HEK293 (cell line): ENCODE data around the gene TES.

Experiments used
- CTCF ChIA-PET: fragments of 350-600 bp; formaldehyde crosslinking; extraction: SDS; loops from one replicate; lab custom pipeline; 2021; ENCODE audit warnings: antibody characterized with exemption; lab: Yijun Ruan, JAX
- POLR2A ChIA-PET: fragments of 300-600 bp; formaldehyde crosslinking; extraction: SDS; loops from one replicate; lab custom pipeline; 2020; ENCODE audit warnings: antibody characterized with exemption, inconsistent platforms; lab: Yijun Ruan, JAX
- H3K27ac ChIP-seq: fragments of 200-500 bp; sonication (Bioruptor generic); 2 replicates; pipeline ENCODE4 v1.5.1; 2014; ENCODE audit warnings: low read depth, low read length, control low read depth, inconsistent platforms; ENCODE audit errors: extremely low read depth
- H3K36me3 ChIP-seq, 2 experiments: fragments of 200-500 bp in 1 of 2; sonication (Bioruptor generic) in 1 of 2; 1 replicate in 1 of 2; 2 replicates in 1 of 2; pipeline ENCODE4 v1.5.1; 2014 to 2017; ENCODE audit warnings: inconsistent platforms in 2 of 2, low read length in 2 of 2; ENCODE audit not compliant: control insufficient read depth in 2 of 2, insufficient read depth in 1 of 2
- H3K4me1 ChIP-seq: fragments of 200-500 bp; sonication (Bioruptor generic); 2 replicates; pipeline ENCODE4 v1.5.1; 2014; ENCODE audit warnings: mild to moderate bottlenecking, low read length, inconsistent platforms; ENCODE audit not compliant: control insufficient read depth, insufficient read depth
- H3K4me3 ChIP-seq: 2 replicates; pipeline ENCODE4 v1.5.1; 2011; ENCODE audit warnings: low read depth, mild to moderate bottlenecking, control low read depth, low read length, moderate library complexity
- H3K9me3 ChIP-seq: fragments of 200-500 bp; sonication (Bioruptor generic); 2 replicates; pipeline ENCODE4 v1.5.1; 2014; ENCODE audit warnings: low read depth, low read length, inconsistent platforms; ENCODE audit not compliant: control insufficient read depth, insufficient read depth
- BCL6B ChIP-seq: fragments of 450-650 bp; formaldehyde crosslinking; IDR thresholded peaks from 2 replicates; pipeline ENCODE4 v1.5.1; 2017; ENCODE audit warnings: missing biosample characterization, missing genetic modification characterization
- PRDM6 ChIP-seq: fragments of 450-650 bp; formaldehyde crosslinking; IDR thresholded peaks from 2 replicates; pipeline ENCODE4 v1.5.1; 2017; ENCODE audit warnings: missing biosample characterization, missing genetic modification characterization
- TSHZ1 ChIP-seq: fragments of 450-650 bp; formaldehyde crosslinking; IDR thresholded peaks from 2 replicates; pipeline ENCODE4 v1.5.1; 2016; ENCODE audit warnings: missing biosample characterization, missing genetic modification characterization, borderline replicate concordance
- ZBTB48 ChIP-seq: fragments of 450-650 bp; formaldehyde crosslinking; IDR thresholded peaks from 2 replicates; pipeline ENCODE4 v1.5.1; 2016; ENCODE audit warnings: missing biosample characterization, missing genetic modification characterization
- ZFP3 ChIP-seq: fragments of 450-650 bp; formaldehyde crosslinking; IDR thresholded peaks from 2 replicates; pipeline ENCODE4 v1.5.1; 2016; ENCODE audit warnings: low read depth, missing biosample characterization, missing genetic modification characterization
- ZNF140 ChIP-seq: fragments of 450-650 bp; formaldehyde crosslinking; IDR thresholded peaks from 2 replicates; pipeline ENCODE4 v1.5.1; 2016; ENCODE audit warnings: missing biosample characterization, missing genetic modification characterization
- ZNF146 ChIP-seq: fragments of 450-650 bp; formaldehyde crosslinking; IDR thresholded peaks from 2 replicates; pipeline ENCODE4 v1.5.1; 2016; ENCODE audit warnings: missing biosample characterization, missing genetic modification characterization
- ZNF2 ChIP-seq: fragments of 450-650 bp; formaldehyde crosslinking; IDR thresholded peaks from 2 replicates; pipeline ENCODE4 v1.5.1; 2016; ENCODE audit warnings: missing biosample characterization, missing genetic modification characterization
- ZNF202 ChIP-seq: fragments of 450-650 bp; formaldehyde crosslinking; IDR thresholded peaks from 2 replicates; pipeline ENCODE4 v1.5.1; 2016; ENCODE audit warnings: missing biosample characterization, missing genetic modification characterization, borderline replicate concordance
- ZNF302 ChIP-seq: fragments of 450-650 bp; formaldehyde crosslinking; IDR thresholded peaks from 2 replicates; pipeline ENCODE4 v1.5.1; 2016; ENCODE audit warnings: missing biosample characterization, missing genetic modification characterization, low read depth
- ZNF433 ChIP-seq: fragments of 450-650 bp; formaldehyde crosslinking; IDR thresholded peaks from 2 replicates; pipeline ENCODE4 v1.5.1; 2016; ENCODE audit warnings: missing biosample characterization, missing genetic modification characterization, low read depth
- ZNF580 ChIP-seq: fragments of 450-650 bp; formaldehyde crosslinking; IDR thresholded peaks from 2 replicates; pipeline ENCODE4 v1.5.1; 2016; ENCODE audit warnings: missing biosample characterization, missing genetic modification characterization
- ZNF645 ChIP-seq: fragments of 450-650 bp; formaldehyde crosslinking; IDR thresholded peaks from 2 replicates; pipeline ENCODE4; 2016; ENCODE audit warnings: missing biosample characterization, missing genetic modification characterization
- ZNF677 ChIP-seq: fragments of 450-650 bp; IDR thresholded peaks from 2 replicates; pipeline ENCODE4 v1.5.0; 2018; ENCODE audit warnings: missing biosample characterization, mild to moderate bottlenecking, missing genetic modification characterization, moderate library complexity
- ZNF768 ChIP-seq: fragments of 450-650 bp; formaldehyde crosslinking; IDR thresholded peaks from 2 replicates; pipeline ENCODE4 v1.5.1; 2018; ENCODE audit warnings: missing biosample characterization, mild to moderate bottlenecking, missing genetic modification characterization
- ZNF791 ChIP-seq: fragments of 450-650 bp; formaldehyde crosslinking; IDR thresholded peaks from 2 replicates; pipeline ENCODE4 v1.5.1; 2016; ENCODE audit warnings: missing biosample characterization, missing genetic modification characterization
- ZNF843 ChIP-seq: fragments of 450-650 bp; formaldehyde crosslinking; IDR thresholded peaks from 2 replicates; pipeline ENCODE4 v1.5.1; 2016; ENCODE audit warnings: missing biosample characterization, missing genetic modification characterization
- ZSCAN23 ChIP-seq: fragments of 450-650 bp; formaldehyde crosslinking; IDR thresholded peaks from 2 replicates; pipeline ENCODE4 v1.5.1; 2016; ENCODE audit warnings: missing biosample characterization, missing genetic modification characterization

The TES gene

GRCh38 chr7:116223588-116223987, 13.2 kb downstream of the TES start (continued):
- no peak for TF ChIP-seq ZNF146 (tag by site-specific recombination)

- TF ChIP-seq ZNF791 (tag by site-specific recombination) (no peak), ZNF645 (tag by site-specific recombination) (no peak), ZBTB48 (tag by site-specific recombination) (no peak), TSHZ1 (no peak), ZNF140 (no peak), ZNF302 (tag by site-specific recombination) (no peak), BCL6B (tag by site-specific recombination) (no peak), PRDM6 (tag by site-specific recombination) (no peak), ZSCAN23 (tag by site-specific recombination) (no peak), ZNF433 (tag by site-specific recombination) (no peak), ZFP3 (tag by site-specific recombination) (no peak), ZNF2 (no peak), ZNF580 (tag by site-specific recombination) (no peak), ZNF677 (tag by site-specific recombination) (no peak), ZNF202 (tag by site-specific recombination) (no peak), ZNF768 (tag by site-specific recombination) (no peak), ZNF843 (tag by site-specific recombination) (no peak)
- H3K4me1 ChIP-seq, result peaks cover 60% of the 10 kb centered on the region
- POLR2A ChIA-PET, result no interaction called here
- no peak overlapping the region for H3K27ac ChIP-seq
- no peak overlapping the region for H3K4me3 ChIP-seq
- H3K36me3 ChIP-seq, result no peaks in the 10 kb centered on the region
- no peaks in the 10 kb centered on the region for H3K9me3 ChIP-seq
- CTCF ChIA-PET, result interaction anchor here (0.6 to 3.9 kb wide), 5 partner anchors 12 to 366 kb away, joined by 3 to 26 read pairs (median 4); no protein-coding TSS in a partner anchor
Observed at GRCh38 chr7:116224492-116225098, 14.3 kb downstream of the TES start.
